ENCODE measurements around the gene IFIT3. TPM values are rescaled to one million over a fixed set of nuclear protein-coding genes. Genes with fewer than 3 reads are reported as not detected.
"Not testable (repeated sequence)": the region's sequence is repeated elsewhere in the genome, so short reads cannot be mapped to it uniquely, and the experiment has no call there.

IFIT3 gene
- 23.4 and 24.0 TPM in 2 replicates for total RNA-seq (2014; rRNA removed; shearing (Covaris generic))

GRCh38 chr10:89327803-89328441 is at the start of gene IFIT3:
Gene IFIT3, plus strand, starts transcription at chr10:89327997. Its CDS starts 77 bp downstream, at chr10:89328074.
- peak; percentile 87 for DNase-seq (ENCODE audit: low read depth)

GRCh38 chr10:89278034-89278535 is 49.7 kb upstream of the IFIT3 start:
- DNase-seq (ENCODE audit: low read depth) = peak; percentile 94

GRCh38 chr10:89278900-89279392 is 48.9 kb upstream of the IFIT3 start:
- DNase-seq (ENCODE audit: low read depth) = no peak

- peak; percentile 44 for DNase-seq (ENCODE audit: low read depth)
Measured at GRCh38 chr10:89279421-89279869, 48.4 kb upstream of the IFIT3 start.

- no peak for DNase-seq (ENCODE audit: low read depth)
Measured at GRCh38 chr10:89280508-89280907, 47.3 kb upstream of the IFIT3 start.

GRCh38 chr10:89281606-89282395 is 46.0 kb upstream of the IFIT3 start:
- DNase-seq (ENCODE audit: low read depth) = no peak

- DNase-seq (ENCODE audit: low read depth) = no peak
Measured at GRCh38 chr10:89283025-89283935, 44.5 kb upstream of the IFIT3 start.

- peak; percentile 76 for DNase-seq (ENCODE audit: low read depth)
Measured at GRCh38 chr10:89283936-89284475, 43.8 kb upstream of the IFIT3 start.

- DNase-seq (ENCODE audit: low read depth) = not testable (repeated sequence)
Measured at GRCh38 chr10:89284711-89285110, 43.1 kb upstream of the IFIT3 start.

- DNase-seq (ENCODE audit: low read depth) = not testable (repeated sequence)
Measured at GRCh38 chr10:89285303-89285702, 42.5 kb upstream of the IFIT3 start.

- no peak for DNase-seq (ENCODE audit: low read depth)
Measured at GRCh38 chr10:89294721-89295239, 33.0 kb upstream of the IFIT3 start.

- no peak for DNase-seq (ENCODE audit: low read depth)
Measured at GRCh38 chr10:89295597-89295996, 32.2 kb upstream of the IFIT3 start.

- DNase-seq (ENCODE audit: low read depth) = no peak
Measured at GRCh38 chr10:89296220-89296648, 31.6 kb upstream of the IFIT3 start.

GRCh38 chr10:89297356-89297755 is 30.4 kb upstream of the IFIT3 start:
- no peak for DNase-seq (ENCODE audit: low read depth)

GRCh38 chr10:89297791-89298190 is 30.0 kb upstream of the IFIT3 start:
- DNase-seq (ENCODE audit: low read depth) = no peak

- no peak for DNase-seq (ENCODE audit: low read depth)
Measured at GRCh38 chr10:89299031-89299430, 28.8 kb upstream of the IFIT3 start.

- DNase-seq (ENCODE audit: low read depth) = peak; percentile 27
Measured at GRCh38 chr10:89301232-89301631, 26.6 kb upstream of the IFIT3 start.

GRCh38 chr10:89301721-89302445 is 25.9 kb upstream of the IFIT3 start, which contains the start of gene IFIT2:
Gene IFIT2, plus strand, starts transcription at chr10:89302046. Its CDS starts 78 bp downstream, at chr10:89302124.
- DNase-seq (ENCODE audit: low read depth) = peak; percentile 63

GRCh38 chr10:89302625-89303024 is 25.2 kb upstream of the IFIT3 start:
- no peak for DNase-seq (ENCODE audit: low read depth)

- no peak for DNase-seq (ENCODE audit: low read depth)
Measured at GRCh38 chr10:89303161-89303560, 24.6 kb upstream of the IFIT3 start.
